ENCODE measurements around the gene PARN. TPM values are rescaled to one million over a fixed set of nuclear protein-coding genes. Genes with fewer than 3 reads are reported as not detected.
"Not testable (repeated sequence)": the region's sequence is repeated elsewhere in the genome, so short reads cannot be mapped to it uniquely, and the experiment has no call there.

PARN gene
- total RNA-seq, 1 experiment from 2014 or later = 56.2 TPM

DNA sequence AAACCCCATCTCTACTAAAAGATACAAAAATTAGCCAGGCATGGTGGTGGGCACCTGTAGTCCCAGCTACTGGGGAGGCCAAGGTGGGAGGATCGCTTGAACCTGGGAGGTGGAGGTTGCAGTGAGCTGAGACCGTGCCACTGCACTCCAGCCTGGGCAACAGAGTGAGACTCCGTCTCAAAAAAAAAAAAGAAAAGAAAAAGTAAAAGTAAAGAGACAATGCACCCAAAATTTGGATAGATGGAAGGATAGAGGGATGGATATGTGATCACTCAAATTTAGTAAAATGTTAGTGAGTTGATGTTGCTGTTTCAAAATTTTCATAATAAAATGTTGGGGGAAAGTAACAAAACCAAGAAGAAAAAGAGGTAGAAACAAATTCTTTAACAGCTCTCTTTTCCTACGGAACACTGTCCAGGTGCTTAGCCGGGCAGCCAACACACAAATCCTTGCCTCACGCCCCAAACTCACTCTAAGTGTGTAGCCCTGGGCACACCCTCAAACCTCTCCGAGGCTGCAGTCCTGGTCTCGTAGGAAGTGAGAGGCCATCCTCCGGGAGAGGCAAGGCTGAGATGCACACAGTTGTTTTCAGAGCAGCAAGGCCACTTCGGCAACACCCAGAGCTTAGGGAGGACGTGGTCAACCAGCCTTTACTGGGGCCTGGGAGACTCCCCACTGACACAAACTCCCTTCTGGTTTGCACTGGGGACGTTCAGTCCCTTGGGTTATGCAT is 228.9 kb downstream of the PARN start:
- not testable (repeated sequence) for H3K4me2 ChIP-seq (ENCODE audit: insufficient read depth, insufficient read length, low read length); H2BK120ac ChIP-seq (ENCODE audit: low read depth, low read length, poor library complexity, severe bottlenecking); H3K9me3 ChIP-seq (ENCODE audit: control insufficient read depth, low read depth, low read length); H3K23me2 ChIP-seq (ENCODE audit: insufficient read length, low read depth, low read length, poor library complexity, severe bottlenecking); H2BK20ac ChIP-seq (ENCODE audit: low read depth, low read length, poor library complexity, severe bottlenecking); H3K14ac ChIP-seq (ENCODE audit: insufficient read depth, low read length); H2BK5ac ChIP-seq (ENCODE audit: insufficient read length, low read length); H3K27ac ChIP-seq (ENCODE audit: insufficient read length, low read depth, low read length); H3K18ac ChIP-seq (ENCODE audit: insufficient read length, low read depth, low read length); H3K9ac ChIP-seq (ENCODE audit: extremely low read depth, insufficient read length, low read length); H3K79me2 ChIP-seq (ENCODE audit: insufficient read depth, low read length); H2BK15ac ChIP-seq (ENCODE audit: low read depth, low read length); H4K20me1 ChIP-seq (ENCODE audit: control insufficient read depth, insufficient read depth, insufficient read length); H3K9me3 Mint-ChIP-seq; H4K91ac ChIP-seq (ENCODE audit: insufficient read length, low read depth, low read length); H3K79me1 ChIP-seq (ENCODE audit: insufficient read depth, low read depth, low read length, poor library complexity, severe bottlenecking); H3K23ac ChIP-seq (ENCODE audit: insufficient read length, low read depth, low read length); H3K27me3 ChIP-seq (ENCODE audit: insufficient read depth, low read length); H2AFZ ChIP-seq (ENCODE audit: low read length); H4K5ac ChIP-seq (ENCODE audit: insufficient read length, low read depth, low read length); H2AK5ac ChIP-seq (ENCODE audit: insufficient read length, low read length); H3T11ph ChIP-seq (ENCODE audit: low read length); H2BK12ac ChIP-seq (ENCODE audit: insufficient read length, low read depth, low read length); H3K36me3 Mint-ChIP-seq (ENCODE audit: insufficient read depth in 1 of 3, low read depth in 3 of 3); DNase-seq; H4K8ac ChIP-seq (replicated peaks; ENCODE audit: insufficient read length, low read depth, low read length); H3K4me3 Mint-ChIP-seq; H3K27me3 Mint-ChIP-seq (ENCODE audit: low read depth); H3K4me1 ChIP-seq (ENCODE audit: insufficient read depth, low read length); H3K56ac ChIP-seq (ENCODE audit: insufficient read length, low read depth, low read length); H3K4ac ChIP-seq (ENCODE audit: low read depth, low read length)
- Mint-ChIP-seq H3K27ac (peak overlapping the region in 1 of 3 experiments; percentile 80; a peak in 1 of 7 replicates), H3K4me1 (peaks cover 8 to 28% of the 10 kb centered on the region in 2 experiments)
- no CpG with 5 or more reads among the region's 12 CpGs for WGBS (ENCODE audit: extremely low coverage, insufficient read length, low lambda C conversion rate)
